PC-9 (cell line): Measurements from ENCODE around the gene DSG2.

Experiments
- EZH2 ChIP-seq: fragments of 200-600 bp; sonication (generic); IDR thresholded peaks from 2 replicates; pipeline ENCODE4 v1.8.0; 2017; ENCODE audit warnings: antibody characterized with exemption, low read depth
- TF ChIP-seq, protein P1 (sequence below): fragments of 200-600 bp; sonication (generic); conservative IDR thresholded peaks from 2 replicates; pipeline ENCODE4 v1.6.1; 2017; ENCODE audit warnings: mixed run types, antibody characterized with exemption, mild to moderate bottlenecking, moderate library complexity

DNA sequence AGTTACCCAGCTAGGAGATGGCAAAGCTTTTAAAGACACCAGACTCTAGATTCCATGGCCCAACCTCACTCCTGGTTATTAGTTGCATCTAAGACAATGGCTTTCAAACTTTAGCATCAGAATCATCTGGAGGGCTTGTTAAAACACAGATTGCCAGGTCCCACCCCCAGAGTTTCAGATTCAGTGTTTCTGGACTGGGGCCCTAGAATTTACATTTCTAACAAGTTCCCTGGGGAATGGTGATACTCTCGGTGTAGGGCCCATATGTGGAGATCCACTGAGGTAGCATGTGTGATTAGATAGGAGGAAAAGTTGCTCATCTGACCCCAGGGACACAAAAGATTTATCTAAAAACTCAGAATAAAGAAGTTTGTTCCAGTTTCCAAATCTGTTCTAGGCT lies 79.2 kb downstream of the DSG2 start:
- TF ChIP-seq, protein P1, sequence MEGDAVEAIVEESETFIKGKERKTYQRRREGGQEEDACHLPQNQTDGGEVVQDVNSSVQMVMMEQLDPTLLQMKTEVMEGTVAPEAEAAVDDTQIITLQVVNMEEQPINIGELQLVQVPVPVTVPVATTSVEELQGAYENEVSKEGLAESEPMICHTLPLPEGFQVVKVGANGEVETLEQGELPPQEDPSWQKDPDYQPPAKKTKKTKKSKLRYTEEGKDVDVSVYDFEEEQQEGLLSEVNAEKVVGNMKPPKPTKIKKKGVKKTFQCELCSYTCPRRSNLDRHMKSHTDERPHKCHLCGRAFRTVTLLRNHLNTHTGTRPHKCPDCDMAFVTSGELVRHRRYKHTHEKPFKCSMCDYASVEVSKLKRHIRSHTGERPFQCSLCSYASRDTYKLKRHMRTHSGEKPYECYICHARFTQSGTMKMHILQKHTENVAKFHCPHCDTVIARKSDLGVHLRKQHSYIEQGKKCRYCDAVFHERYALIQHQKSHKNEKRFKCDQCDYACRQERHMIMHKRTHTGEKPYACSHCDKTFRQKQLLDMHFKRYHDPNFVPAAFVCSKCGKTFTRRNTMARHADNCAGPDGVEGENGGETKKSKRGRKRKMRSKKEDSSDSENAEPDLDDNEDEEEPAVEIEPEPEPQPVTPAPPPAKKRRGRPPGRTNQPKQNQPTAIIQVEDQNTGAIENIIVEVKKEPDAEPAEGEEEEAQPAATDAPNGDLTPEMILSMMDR: no peak
- no peak for TF ChIP-seq EZH2
